Smooth muscle cell (in vitro differentiated cells): ENCODE measurements around the gene PIK3AP1. TPM values are rescaled to one million over a fixed set of nuclear protein-coding genes. Genes with fewer than 3 reads are reported as not detected.

ENCODE experiments used
- DNase-seq: peaks from one replicate; lab custom pipeline; 2025; ENCODE audit not compliant: unreplicated experiment; lab: John Stamatoyannopoulos, UW
- H2AFZ ChIP-seq: fragments of 200-600 bp; sonication (generic); 2 replicates; pipeline ENCODE4 v1.6.0; 2016; ENCODE audit warnings: antibody characterized with exemption, low read depth, mild to moderate bottlenecking
- H3F3A ChIP-seq: fragments of 200-600 bp; sonication (generic); 2 replicates; pipeline ENCODE4 v1.6.0; 2017; ENCODE audit warnings: antibody characterized with exemption, low read depth
- H3K27ac ChIP-seq: fragments of 200-600 bp; sonication (generic); 2 replicates; pipeline ENCODE4 v1.5.1; 2016; ENCODE audit warnings: low read depth, mild to moderate bottlenecking
- H3K27me3 ChIP-seq: fragments of 200-600 bp; sonication (generic); 2 replicates; pipeline ENCODE4 v1.6.1; 2016; ENCODE audit warnings: low read depth, mild to moderate bottlenecking
- H3K36me3 ChIP-seq: fragments of 200-600 bp; sonication (generic); 2 replicates; pipeline ENCODE4 v1.5.1; 2016; ENCODE audit warnings: low read depth
- H3K4me1 ChIP-seq: fragments of 200-600 bp; sonication (generic); 2 replicates; pipeline ENCODE4 v1.5.1; 2016; ENCODE audit warnings: low read depth
- H3K4me2 ChIP-seq: fragments of 200-600 bp; sonication (generic); 2 replicates; pipeline ENCODE4 v1.6.0; 2016; ENCODE audit warnings: mild to moderate bottlenecking
- H3K4me3 ChIP-seq: fragments of 200-600 bp; sonication (generic); 2 replicates; pipeline ENCODE4 v1.5.1; 2016; ENCODE audit warnings: mild to moderate bottlenecking
- H3K79me2 ChIP-seq: fragments of 200-600 bp; sonication (generic); 2 replicates; pipeline ENCODE4 v1.6.0; 2016; ENCODE audit warnings: low read depth, mild to moderate bottlenecking
- H3K9ac ChIP-seq: fragments of 200-600 bp; sonication (generic); 2 replicates; pipeline ENCODE4 v1.6.0; 2016; ENCODE audit warnings: low read depth
- H3K9me3 ChIP-seq: fragments of 200-600 bp; sonication (generic); replicated peaks from 2 replicates; pipeline ENCODE4 v1.5.1; 2016; ENCODE audit warnings: low read depth
- H4K20me1 ChIP-seq: fragments of 200-600 bp; sonication (generic); 2 replicates; pipeline ENCODE4 v1.6.0; 2016; ENCODE audit warnings: low read depth
- WGBS: methylation state at CpG from one replicate; pipeline ENCODE4 v1.1.7; 2016; ENCODE audit warnings: low lambda C conversion rate; 5-methylcytosine and 5-hydroxymethylcytosine counted together
- polyA plus RNA-seq: library from polyadenylated mRNA; unstranded; fragments of >200 nt; fragmentation: Nextera tagmentation; extraction: Ambion mirVana; gene quantifications from 2 replicates; pipeline ENCODE4 v1.2.1, GENCODE V29; 2016
- total RNA-seq: library from RNA; depleted of rRNA; stranded (reverse); fragments of >200 nt; gene quantifications from 2 replicates; pipeline ENCODE4 v1.2.3, GENCODE V29; 2014
- TF ChIP-seq, protein P1 (sequence below): fragments of 200-600 bp; sonication (generic); IDR thresholded peaks from 2 replicates; pipeline ENCODE4 v1.5.1; 2017; ENCODE audit warnings: borderline replicate concordance, mild to moderate bottlenecking, antibody characterized with exemption; ENCODE audit not compliant: insufficient read depth, poor library complexity, severe bottlenecking

PIK3AP1 gene, protein sequence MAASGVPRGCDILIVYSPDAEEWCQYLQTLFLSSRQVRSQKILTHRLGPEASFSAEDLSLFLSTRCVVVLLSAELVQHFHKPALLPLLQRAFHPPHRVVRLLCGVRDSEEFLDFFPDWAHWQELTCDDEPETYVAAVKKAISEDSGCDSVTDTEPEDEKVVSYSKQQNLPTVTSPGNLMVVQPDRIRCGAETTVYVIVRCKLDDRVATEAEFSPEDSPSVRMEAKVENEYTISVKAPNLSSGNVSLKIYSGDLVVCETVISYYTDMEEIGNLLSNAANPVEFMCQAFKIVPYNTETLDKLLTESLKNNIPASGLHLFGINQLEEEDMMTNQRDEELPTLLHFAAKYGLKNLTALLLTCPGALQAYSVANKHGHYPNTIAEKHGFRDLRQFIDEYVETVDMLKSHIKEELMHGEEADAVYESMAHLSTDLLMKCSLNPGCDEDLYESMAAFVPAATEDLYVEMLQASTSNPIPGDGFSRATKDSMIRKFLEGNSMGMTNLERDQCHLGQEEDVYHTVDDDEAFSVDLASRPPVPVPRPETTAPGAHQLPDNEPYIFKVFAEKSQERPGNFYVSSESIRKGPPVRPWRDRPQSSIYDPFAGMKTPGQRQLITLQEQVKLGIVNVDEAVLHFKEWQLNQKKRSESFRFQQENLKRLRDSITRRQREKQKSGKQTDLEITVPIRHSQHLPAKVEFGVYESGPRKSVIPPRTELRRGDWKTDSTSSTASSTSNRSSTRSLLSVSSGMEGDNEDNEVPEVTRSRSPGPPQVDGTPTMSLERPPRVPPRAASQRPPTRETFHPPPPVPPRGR
- 0.09 and 1.2 TPM in 2 replicates for total RNA-seq
- not detected in 2 replicates for polyA plus RNA-seq

DNA sequence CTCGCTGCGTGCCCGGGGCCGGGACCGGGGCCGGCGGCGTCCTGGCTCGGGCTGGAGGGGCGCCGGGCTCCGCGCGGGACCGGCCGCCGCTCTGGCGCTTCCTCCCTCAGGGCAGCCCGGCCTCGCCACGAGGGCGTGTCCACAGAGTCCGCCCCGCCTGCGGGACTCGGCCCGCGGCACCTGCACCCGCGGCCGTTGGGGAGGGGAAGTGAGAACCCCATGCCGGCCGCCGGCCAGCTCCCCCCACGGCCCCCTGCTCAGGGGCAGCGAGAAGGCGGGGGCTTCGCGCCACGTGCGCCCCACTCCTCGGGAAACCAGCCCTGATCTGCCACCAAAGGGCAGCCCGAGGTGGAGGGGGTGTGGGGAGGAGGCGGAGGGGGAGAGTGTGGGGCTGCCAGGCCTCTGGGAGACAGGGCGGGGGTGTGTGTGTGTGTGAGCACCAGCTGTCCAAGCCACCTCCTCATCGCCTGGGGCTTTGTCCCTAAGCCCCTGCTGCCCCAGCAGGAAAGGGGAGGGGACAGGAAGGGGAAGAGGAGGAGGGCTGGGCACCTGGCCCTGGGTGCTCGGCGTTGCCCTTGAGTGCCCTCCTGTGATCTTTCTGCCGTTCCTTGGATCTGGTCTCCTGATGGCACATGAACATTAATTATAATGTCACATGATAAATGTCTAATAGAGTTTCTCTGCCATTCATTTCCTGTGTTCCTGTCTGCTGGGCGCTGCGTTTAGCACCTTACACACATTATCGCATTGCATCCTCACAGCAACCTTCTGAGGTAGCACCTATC, at the start of gene PIK3AP1:
PIK3AP1 (minus strand) TSS at position 93 of the 785 bp plus-strand sequence. CDS start 120 bp downstream, outside the sequence.
- peaks cover 39% of the 10 kb centered on the region for H3K27me3 ChIP-seq
- no peak within 1 kb of the TSS for H3K27ac ChIP-seq
- DNase-seq, result no peak
- no peaks in the 10 kb centered on the region for H3F3A ChIP-seq
- H3K79me2 ChIP-seq, result no peaks in the 10 kb centered on the region
- H3K4me1 ChIP-seq, result peaks cover 7% of the 10 kb centered on the region
- no peaks in the 10 kb centered on the region for H3K9me3 ChIP-seq
- no peaks in the 10 kb centered on the region for H4K20me1 ChIP-seq
- H3K36me3 ChIP-seq, result no peaks in the 10 kb centered on the region
- peak within 1 kb of the TSS; percentile 88 for H2AFZ ChIP-seq
- H3K4me3 ChIP-seq, result peak within 1 kb of the TSS; percentile 56
- 12% methylated on average over 20 of the region's 52 CpGs for WGBS
- H3K9ac ChIP-seq, result no peak within 1 kb of the TSS
- TF ChIP-seq, protein P1, sequence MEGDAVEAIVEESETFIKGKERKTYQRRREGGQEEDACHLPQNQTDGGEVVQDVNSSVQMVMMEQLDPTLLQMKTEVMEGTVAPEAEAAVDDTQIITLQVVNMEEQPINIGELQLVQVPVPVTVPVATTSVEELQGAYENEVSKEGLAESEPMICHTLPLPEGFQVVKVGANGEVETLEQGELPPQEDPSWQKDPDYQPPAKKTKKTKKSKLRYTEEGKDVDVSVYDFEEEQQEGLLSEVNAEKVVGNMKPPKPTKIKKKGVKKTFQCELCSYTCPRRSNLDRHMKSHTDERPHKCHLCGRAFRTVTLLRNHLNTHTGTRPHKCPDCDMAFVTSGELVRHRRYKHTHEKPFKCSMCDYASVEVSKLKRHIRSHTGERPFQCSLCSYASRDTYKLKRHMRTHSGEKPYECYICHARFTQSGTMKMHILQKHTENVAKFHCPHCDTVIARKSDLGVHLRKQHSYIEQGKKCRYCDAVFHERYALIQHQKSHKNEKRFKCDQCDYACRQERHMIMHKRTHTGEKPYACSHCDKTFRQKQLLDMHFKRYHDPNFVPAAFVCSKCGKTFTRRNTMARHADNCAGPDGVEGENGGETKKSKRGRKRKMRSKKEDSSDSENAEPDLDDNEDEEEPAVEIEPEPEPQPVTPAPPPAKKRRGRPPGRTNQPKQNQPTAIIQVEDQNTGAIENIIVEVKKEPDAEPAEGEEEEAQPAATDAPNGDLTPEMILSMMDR, result no peak
- H3K4me2 ChIP-seq, result peak within 1 kb of the TSS; percentile 91

DNA sequence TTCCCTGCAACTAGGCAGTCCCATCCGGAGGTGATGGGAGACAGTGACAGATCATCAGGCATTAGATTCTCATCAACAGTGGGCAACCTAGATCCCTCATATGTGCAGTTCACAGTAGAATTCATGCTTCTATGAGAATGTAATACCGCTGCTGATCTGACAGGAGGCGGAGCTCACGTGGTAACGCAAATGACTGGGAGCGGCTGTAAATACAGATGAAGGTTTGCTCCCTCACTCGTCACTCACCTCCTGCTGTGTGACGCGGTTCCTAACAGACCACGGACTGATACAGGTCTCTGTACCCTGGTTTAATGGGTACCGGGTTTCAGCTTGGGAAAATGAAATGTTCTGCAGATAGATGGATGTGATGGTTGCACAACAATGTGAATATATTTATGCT, 47.8 kb upstream of the PIK3AP1 start:
- no peak for DNase-seq
- H3K4me2 ChIP-seq, result no peak overlapping the region
- H4K20me1 ChIP-seq, result no peaks in the 10 kb centered on the region
- H3K27ac ChIP-seq, result no peak overlapping the region
- H3K9ac ChIP-seq, result no peak overlapping the region
- no peaks in the 10 kb centered on the region for H3K36me3 ChIP-seq
- 93% methylated on average over 11 of the region's 11 CpGs for WGBS
- no peaks in the 10 kb centered on the region for H3K79me2 ChIP-seq
- H3K9me3 ChIP-seq, result no peaks in the 10 kb centered on the region
- no peaks in the 10 kb centered on the region for H3K27me3 ChIP-seq
- no peak overlapping the region for H2AFZ ChIP-seq
- H3K4me1 ChIP-seq, result no peaks in the 10 kb centered on the region
- no peak overlapping the region for H3K4me3 ChIP-seq
- TF ChIP-seq, protein P1, result no peak
- no peaks in the 10 kb centered on the region for H3F3A ChIP-seq

- H4K20me1 ChIP-seq, result no peaks in the 10 kb centered on the region
- H2AFZ ChIP-seq, result no peak overlapping the region
- H3K9ac ChIP-seq, result no peak overlapping the region
- TF ChIP-seq, protein P1, result no peak
- H3K4me2 ChIP-seq, result no peak overlapping the region
- H3K27me3 ChIP-seq, result no peaks in the 10 kb centered on the region
- no peaks in the 10 kb centered on the region for H3K4me1 ChIP-seq
- no peaks in the 10 kb centered on the region for H3K9me3 ChIP-seq
- H3K4me3 ChIP-seq, result no peak overlapping the region
- WGBS, result 98% methylated on average over 2 of the region's 2 CpGs
- no peaks in the 10 kb centered on the region for H3F3A ChIP-seq
- no peak overlapping the region for H3K27ac ChIP-seq
- H3K79me2 ChIP-seq, result no peaks in the 10 kb centered on the region
- no peaks in the 10 kb centered on the region for H3K36me3 ChIP-seq
- DNase-seq, result no peak
Measured at GRCh38 chr10:96767611-96768010, 47.3 kb upstream of the PIK3AP1 start.
